Activated CD8-positive, alpha-beta memory T cell treated with anti-CD3 and anti-CD28 coated beads for 4 hours (primary cell): ENCODE measurements around the gene SRGAP3.

ENCODE experiments used
- DNase-seq, 2 donors: peaks; one replicate each; pipeline ENCODE4 v3.0.0-alpha.2; 2020; ENCODE audit warnings: low read depth in 2 of 2

SRGAP3 gene

DNA sequence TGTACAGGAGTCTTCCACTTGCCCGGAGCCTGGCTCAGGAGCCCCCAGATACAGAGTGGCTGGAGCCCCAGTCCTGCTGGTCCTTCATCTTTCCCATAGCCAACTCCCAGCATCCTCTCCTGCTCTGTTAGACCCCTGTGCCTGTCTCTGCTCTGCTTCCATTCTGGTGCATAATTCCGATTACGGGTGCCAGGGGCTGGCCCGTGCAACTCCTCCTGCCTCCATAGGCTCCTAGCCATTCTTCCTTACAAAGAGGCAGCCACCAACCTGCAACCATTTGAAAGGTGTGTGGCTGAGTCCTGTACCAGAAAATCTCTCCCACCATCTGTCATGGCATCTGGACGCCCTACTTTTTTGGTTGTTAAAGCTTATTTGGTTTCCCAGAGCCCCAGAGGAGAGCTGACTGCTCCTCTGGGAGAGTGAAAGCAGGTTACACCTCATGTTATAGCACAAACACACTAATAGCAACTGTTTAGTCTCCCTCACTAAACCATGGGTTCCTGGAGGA is 281.0 kb downstream of the SRGAP3 start:
- DNase-seq = no peak

DNA sequence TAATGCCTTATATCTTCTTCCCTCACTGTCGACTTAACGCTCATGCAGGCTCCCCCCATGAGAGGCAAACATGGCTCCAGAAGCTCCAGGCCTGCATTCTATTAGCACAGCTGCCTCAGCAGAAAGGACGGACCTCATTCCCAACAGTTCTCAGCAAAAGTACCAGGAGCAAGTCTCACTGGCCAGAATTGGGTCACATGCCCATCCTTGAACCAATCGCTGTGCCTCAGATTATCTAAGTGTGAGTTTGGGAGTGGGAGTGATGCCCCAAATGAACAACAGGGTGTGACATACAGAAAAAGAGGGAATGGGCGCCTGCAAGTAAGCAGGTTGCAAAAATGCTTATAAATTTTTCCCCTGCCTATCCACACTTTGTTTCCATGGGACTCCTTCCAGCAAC is 281.9 kb downstream of the SRGAP3 start:
- DNase-seq = no peak

DNA sequence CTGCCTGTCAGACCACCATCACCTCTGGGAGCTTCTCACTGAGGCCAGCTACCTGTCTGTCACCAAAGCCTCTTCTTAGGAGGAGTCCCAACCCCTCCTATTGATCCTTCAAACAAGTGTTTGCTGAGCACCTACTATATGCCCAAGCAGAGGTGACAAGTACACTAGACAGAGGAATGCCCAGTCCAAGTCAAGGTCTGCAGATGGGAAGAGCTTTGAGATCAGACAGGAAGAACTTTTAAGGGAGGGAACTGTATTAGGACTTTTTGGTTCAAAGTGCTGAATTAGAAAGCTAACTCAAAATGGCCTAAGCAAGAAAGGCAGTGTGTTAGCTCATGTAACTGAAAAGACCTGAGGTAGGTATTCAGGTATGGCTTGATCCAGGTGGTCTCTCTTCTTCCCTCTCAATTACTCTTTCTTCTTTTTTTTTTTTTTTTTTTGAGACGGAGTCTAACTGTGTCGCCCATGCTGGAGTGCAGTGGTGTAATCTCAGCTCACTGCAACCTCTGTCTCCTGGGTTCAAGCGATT is 282.6 kb downstream of the SRGAP3 start:
- no peak for DNase-seq

DNA sequence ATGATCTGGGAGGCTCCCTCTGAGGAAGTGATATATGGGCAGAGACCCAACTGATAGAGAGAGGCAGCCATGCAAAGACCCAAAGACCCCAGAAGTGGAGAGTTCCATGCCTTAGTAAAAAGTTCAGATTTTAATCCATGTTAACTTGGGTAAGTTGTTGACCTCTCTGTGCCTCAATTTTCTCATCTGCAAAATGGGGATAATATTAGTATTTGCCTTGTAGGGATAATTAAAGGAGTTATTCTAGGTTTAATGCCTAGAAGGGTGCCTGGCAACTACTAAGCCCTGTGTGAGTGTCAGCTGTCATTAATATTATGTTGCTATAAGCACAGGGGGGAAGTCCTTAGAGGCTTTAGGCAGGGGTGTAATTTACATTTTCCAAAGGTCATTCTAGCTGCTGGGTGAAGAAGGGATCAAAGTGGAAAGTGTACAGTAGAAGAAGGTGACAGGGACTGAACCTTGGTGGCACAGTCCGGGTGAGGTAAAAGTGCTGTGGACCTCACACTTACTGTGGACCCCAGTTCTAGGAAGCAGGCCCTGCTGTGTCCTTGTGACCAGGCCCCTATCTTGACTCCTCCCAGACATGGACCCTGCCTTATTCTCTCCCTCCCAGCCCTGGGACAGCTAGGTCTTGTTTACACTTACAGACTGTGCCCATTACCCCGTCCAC is 283.2 kb downstream of the SRGAP3 start:
- DNase-seq = no peak

DNA sequence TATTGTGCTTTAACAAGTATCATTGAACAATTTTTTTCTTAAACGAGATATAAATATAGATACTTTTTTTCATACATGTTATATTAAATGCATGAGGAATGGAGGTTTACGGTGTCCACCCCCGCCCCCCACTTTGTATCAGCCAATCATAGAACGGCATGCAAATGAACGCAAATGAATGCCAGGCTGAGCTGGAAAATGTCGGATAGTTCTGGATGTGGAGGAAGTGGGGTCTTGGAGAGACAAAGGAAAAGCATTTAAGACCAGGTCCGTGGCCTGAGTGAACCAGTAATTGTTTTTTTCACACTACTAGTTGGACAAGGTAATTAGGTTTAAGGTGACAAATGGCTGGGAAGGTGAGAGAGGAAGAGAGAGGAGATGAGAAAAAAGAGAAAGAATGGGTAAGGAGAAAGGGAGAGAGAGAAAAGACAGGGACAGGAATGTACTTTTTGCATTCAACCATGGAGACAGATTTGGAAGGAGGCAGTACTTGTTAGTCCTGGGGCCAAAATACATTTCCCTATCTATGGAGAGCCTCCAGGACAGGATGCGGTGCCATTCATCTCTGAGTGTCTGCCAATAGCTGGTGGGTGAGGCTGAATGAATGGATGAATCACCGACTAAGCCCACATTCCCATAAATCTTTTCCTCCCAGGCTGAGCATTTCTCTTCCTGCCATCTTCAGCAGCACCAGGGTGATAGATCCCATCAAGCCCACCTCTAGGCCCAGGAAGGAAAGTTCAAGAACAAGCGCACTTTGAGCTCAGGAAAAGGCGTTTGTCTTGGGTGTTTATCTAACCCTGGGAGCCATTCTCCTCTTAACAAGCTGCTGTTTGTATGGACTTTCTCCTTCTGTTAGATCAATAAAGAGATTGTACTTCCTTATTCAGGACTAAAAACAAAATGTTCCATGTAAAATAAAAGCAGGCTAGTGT is 284.7 kb downstream of the SRGAP3 start:
- no peak for DNase-seq

DNA sequence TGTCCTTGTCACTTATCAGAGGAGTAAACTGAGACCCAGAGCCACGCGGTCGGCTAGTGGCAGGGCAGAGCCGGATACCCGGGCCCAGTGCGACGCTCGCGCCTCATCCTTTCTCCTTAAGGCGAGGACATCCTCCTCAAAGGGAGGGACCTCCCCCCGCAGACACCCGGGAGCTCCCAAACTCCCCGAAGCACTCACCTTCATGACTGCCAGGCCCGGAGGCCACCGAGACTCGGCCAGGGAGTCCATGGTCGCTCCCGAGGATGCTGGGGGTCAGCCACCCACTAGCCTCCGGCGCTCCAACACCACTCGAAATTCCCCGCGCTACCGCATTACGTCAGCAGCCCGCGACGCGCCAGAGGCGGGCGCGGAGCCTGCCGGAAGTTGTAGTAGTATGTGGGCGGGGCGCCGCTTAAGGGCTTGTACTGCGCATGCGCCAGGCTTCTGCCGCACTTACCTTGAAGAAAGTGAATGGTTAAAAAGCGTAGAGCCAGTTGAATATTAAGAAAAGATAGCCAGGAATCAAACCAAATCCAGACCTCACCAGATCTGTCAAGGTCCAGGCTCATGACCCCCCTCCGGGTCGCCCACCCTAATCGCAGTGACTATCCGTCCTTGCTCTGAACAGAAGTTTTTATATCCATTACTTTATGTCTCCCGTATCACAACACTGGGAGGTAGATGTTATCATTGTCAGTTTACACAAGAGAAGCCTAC is 286.2 kb downstream of the SRGAP3 start, which contains the start of gene RAD18:
Gene RAD18, minus strand, starts transcription at position 336 of the 717 bp plus-strand sequence. Its CDS starts 87 bp downstream, at position 249.
- DNase-seq = peak; percentile 83 to 86

DNA sequence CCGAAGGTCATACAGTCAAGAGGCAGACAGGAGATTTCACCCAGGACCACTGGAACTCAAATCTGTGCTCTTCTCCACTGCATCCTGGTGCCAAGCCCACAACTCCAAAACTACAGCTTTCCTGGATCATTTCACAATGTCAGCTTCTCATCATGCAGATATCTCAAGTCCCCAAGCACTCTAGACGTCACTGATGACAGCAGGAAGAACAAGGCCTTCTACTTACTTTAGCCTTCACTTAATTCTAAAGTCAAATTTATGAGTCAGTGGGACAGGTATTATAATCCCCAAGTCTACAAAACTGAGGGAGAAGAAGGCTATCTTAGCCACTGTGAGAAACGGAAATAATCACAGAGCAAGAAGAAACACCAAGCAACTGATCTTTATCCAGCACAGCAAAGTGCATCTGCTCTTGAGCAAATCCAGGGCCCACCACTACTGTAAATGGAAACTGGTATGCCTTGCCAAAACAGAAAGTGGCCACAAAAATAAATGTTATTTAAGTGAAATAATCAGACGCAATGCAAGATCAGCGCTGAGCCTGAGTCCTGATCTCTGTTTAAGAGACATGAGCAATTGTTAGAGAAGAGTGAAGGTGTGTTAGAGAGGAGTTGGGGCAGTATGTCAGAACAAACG is 287.1 kb downstream of the SRGAP3 start:
- DNase-seq = no peak

DNA sequence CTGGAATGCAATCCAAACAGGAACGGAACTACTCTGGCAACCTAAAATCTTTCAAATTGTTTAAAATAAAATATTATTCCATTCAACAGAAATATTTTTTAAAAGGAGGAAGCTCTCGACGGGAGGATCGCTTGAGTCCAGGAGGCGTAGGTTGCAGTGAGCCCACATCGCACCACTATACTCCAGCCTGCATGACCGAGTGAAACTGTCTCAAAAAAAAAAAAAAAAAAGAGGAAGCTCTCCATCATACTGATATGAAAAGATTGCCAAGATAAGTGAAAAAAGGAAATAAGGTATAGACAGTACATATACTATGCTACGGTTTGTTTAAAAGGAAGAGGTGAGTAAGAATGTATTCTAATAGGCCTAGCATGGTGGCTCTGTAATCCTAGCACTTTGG is 289.8 kb downstream of the SRGAP3 start:
- no peak for DNase-seq

DNA sequence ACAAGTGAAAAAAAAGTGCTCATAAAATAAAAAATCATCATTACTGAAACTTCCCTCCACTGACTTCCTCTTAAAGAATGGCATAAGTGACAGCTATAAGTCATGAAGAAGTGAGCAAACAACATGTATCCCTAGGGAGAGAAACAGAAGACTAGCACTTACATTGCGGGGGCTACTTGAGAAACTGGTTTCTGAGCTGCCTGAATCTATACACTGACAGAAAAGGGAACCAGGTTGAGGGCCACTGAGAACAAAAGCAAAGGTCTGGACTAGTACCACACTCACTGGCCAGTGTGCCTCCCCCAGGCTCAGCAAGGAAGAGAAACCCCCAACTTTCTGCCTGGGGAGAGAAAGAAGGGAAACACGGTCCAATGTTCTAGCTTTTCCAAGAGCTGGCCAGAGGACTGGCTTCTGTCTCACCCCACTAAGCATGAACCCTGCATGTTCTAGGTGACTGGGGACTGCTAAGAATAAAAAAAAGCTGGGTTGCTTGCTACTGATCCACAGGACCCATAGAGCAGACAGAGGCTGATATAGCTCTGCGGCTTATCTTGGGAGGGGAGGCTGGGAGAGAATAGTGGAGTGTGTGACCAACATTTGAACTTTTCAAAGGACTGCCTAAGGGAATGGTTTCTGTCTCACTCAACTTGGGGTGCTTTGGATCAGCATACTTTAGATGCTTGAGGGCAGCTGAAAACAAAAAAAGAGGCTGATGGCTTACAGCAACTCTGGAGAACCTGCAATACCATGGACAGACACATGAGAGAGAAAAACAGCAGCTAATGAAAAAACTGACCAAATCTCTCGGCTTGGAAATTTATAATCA is 294.3 kb downstream of the SRGAP3 start:
- no peak for DNase-seq

DNA sequence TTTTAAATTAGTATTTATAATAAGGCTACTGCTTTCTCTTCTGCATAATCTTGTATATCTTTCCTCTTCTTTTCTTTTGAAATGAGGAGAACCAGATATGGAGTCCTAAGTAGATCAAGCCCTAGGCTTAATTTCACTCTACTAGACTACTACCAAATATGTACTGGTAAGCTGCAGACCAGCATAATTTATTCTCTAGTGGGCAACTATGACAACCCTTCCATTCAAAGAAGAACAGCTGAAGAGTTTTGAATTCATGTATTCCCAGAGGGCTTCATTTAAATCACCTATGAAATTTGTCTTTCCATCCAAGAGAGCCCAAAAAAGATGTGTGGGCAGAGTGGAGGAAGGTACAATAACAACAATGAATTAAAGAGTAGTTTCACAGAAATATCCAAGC is 296.1 kb downstream of the SRGAP3 start:
- no peak for DNase-seq

DNA sequence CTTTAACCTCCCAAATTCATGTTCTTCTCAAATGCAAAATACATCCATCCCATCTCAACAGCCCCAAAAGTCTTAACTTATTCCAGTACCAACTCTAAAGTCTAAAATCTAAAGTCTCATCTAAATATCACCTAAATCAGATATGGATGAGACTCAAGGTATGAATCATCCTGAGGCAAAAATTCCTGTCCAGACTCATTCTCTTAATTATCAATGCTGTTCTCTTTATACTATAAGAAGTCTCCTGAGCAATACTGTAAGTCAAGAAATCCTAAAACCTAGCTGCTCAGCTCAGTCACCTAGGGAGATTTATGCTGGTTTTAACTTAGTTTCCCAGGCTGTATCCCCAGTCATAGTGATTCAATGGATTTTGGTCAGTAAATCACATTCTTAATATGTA is 297.3 kb downstream of the SRGAP3 start:
- no peak for DNase-seq

DNA sequence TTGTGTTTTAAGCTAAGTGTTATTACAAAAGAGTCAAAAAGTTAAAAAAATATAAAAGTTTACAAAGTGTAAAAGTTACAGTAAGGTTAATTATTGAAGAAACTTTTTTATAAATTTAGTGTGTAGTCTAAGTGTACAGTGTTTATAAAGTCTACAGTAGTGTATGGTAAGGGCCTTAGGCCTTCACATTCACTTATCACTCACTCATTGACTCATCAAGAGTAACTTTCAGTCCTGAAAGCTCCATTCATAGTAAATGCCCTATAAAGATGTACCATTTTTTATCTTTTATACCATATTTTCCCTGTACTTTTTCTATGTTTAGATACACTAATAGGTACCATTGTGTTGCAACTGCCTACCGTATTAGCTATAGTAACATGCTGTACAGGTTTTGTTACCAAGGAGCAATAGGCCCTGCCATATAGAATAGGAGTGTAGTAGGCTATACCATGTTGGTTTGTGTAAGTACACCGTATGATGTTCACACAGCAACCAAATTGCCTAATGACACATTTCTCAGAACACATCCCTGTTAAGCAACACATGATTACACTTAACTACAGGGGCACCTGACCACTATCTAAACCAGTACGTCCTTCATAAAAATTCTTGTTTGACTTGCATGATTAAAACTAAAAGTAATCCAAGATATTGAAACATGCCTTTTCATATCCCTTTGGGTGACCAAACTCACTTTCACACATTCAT is 303.4 kb downstream of the SRGAP3 start:
- DNase-seq = no peak

DNA sequence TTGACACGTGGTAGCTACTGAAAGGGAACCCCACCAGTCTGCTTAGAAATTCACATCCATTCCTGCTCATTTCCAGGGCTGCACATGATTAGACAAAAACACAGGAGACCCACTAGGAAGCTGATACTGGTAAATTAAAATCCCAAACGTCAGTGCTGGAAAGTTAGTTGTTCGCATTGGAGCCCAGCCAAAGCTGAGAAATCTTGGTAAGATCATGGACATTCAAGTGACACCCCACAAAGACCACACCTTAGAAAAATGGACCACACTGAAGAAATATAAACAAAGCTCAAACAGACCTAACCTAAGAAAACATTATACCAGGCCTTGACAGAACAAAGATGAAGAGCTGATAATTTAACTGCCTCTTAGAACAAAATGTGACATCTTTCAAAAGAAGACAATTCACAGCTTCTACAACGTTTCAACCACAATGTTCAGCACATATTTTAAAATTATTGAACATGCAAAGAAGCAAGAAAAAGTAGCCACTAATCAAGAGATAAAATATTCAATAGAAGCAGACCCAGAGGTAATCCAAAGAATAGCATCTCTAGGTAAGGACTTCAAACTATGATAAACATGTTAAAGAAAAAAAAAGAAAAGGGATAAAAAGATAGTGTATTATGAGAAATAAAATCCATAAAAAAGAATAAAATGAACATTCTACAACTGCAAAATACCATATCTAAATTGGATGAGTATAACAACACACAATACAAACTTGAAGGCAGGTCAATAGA is 306.5 kb downstream of the SRGAP3 start:
- no peak for DNase-seq

DNA sequence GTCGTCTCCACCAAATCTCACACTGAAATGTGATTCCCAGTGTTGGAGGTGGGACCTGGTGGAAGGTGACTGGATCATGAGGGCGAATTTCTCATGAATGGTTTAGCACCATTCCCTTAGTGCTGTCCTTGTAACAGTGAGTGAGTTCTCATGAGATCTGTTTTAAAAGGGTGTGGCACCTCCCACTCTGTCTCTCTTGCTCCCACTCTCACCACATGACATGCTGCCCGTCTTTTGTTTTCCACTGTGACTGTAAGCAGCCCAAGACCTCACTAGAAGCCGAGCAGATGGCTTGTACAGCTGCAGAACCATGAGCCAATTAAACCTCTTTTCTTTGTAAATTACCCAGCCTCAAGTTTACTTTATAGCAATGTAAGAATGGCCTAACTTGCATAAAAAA is 307.3 kb downstream of the SRGAP3 start:
- no peak for DNase-seq

DNA sequence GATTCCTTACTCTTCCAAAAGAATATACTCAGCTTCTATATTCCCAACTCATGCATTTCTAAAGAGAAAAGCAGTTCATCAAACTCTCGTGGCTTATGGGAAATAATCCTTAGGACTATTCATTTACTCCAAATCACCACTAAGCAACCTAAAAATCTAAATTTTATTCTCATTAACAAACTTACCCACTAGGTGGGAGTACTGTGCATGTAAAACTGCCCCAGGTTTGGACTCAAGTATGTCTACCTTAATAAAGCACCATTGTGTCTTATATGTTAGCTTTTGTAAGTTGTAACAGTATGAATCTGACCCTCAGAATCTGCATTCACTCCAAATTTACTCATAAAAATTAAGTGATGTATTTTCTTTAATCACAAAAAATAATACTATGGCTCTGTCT is 311.4 kb downstream of the SRGAP3 start:
- no peak for DNase-seq

DNA sequence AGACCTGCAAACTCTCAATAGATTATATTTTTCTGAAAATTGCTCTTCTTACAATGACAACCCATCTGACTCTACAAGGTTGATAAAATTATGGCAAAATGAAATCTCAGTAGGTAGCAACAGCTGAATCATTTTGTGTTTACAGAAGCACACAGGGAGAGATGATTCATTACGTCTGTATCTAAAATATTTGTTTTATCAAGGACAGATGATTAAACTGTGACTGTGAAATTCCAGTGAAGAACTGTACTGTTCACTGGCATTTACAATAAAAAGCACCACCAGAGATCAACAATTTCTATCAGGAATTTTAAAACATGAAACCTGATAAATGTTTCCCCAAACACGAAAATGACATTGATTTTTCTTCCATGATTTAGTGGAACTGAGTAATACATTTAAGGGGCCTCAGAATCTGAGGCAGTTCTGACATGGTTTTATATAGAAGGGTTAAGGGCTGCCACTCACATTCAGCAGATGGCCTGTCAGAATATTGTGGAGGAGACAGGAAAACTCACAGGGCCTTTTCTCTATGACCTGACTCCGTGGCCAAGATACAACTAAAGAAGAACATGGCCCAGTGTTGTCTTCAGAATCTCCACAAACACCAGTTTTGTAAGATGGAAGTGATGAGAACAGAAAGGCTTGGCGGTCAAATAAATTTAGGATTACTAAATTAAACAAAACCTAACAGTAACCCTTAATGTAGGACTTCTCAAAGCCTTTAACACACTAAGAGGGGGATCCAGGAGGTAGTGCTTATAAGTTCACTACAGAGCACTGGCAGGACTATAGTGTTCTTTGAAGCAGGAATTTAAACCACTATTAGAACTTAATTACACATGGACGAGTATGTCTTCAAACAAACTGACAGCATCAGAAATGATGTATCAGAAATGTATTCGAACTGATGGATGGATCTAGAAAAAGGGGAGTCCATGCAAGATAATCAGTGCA is 312.1 kb downstream of the SRGAP3 start:
- DNase-seq = no peak

DNA sequence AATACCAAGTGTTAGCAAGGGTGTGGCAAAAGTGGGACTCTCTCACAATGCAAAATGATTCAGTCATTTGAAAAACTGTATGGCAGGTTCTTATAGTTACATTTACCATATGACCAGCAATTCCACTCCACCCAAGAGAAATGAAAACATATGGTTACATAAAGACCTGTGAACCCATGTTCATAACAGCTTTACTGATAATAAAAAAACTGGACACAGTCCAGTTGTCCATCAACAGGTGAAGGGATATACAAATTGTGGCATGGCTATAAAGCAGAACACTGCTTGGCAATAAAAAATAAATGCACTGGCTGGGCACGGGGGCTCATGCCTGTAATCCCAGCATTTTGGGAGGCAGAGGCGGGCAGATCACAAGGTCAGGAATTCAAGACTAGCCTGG is 316.9 kb downstream of the SRGAP3 start:
- no peak for DNase-seq

DNA sequence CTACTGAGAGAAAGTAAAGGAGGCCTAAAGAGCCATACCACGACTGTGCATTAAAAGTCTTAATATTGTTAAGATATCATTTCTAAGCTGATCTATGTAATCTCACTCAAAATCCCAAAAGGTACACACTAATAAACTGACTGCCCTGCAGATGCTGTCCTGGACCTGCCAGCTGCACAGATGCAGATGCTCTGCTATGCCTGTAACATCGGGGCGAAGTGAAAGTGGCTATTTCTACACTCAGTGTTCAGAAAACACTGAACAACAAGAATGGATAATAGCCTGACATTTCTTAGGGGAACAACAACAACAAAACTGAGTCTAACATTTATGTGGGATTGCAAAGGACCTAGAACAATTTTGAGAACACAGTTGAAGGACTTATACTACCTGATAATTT is 318.1 kb downstream of the SRGAP3 start:
- no peak for DNase-seq
